Vagina (tissue), 2 donors: ENCODE data around the gene ZC3H4. TPM values are rescaled to one million over a fixed set of nuclear protein-coding genes. Genes with fewer than 3 reads are reported as not detected.
A peak's percentile ranks its signal among the peaks of the same experiment; 100 is the strongest.
"Not testable (repeated sequence)": the region's sequence is repeated elsewhere in the genome, so short reads cannot be mapped to it uniquely, and the experiment has no call there.

Source experiments
- DNase-seq, 2 donors: peaks; one replicate each; pipeline ENCODE4 v3.0.0-alpha.2; 2017; ENCODE audit errors: extremely low spot score in 2 of 2
- H3K27ac ChIP-seq: fragments of 200-600 bp; sonication (generic); one replicate; pipeline ENCODE4 v1.5.1; 2019
- H3K27me3 ChIP-seq: fragments of 200-600 bp; sonication (generic); one replicate; pipeline ENCODE4 v1.5.1; 2019
- H3K36me3 ChIP-seq, 2 donors: fragments of 200-600 bp; sonication (generic); one replicate each; pipeline ENCODE4 v1.5.1; 2017 to 2019
- H3K4me1 ChIP-seq: fragments of 200-600 bp; sonication (generic); one replicate; pipeline ENCODE4 v1.5.1; 2019
- H3K4me3 ChIP-seq, 2 donors: fragments of 200-600 bp; sonication (generic); 1 replicate in 1 of 2; 2 replicates in 1 of 2; pipeline ENCODE4 v1.5.1; 2016 to 2019
- H3K9me3 ChIP-seq: fragments of 200-600 bp; sonication (generic); one replicate; pipeline ENCODE4 v1.5.1; 2019
- CTCF ChIP-seq, 3 experiments: fragments of 450-650 bp in 2 of 3; fragments of 200-600 bp in 1 of 3; sonication (generic) in 1 of 3; IDR thresholded peaks; one replicate each; pipeline ENCODE4 v1.5.1; 2017 to 2019; ENCODE audit warnings: antibody characterized with exemption in 3 of 3, mild to moderate bottlenecking in 2 of 3, moderate library complexity in 2 of 3
- POLR2A ChIP-seq, 2 donors: fragments of 450-650 bp; IDR thresholded peaks; one replicate each; pipeline ENCODE4 v1.6.1; 2017; ENCODE audit warnings: antibody characterized with exemption in 2 of 2, mild to moderate bottlenecking in 2 of 2, moderate library complexity in 2 of 2
- POLR2AphosphoS5 ChIP-seq, 2 donors: sonication (generic); formaldehyde crosslinking; IDR thresholded peaks; one replicate each; pipeline ENCODE4 v1.9.0; 2017; ENCODE audit warnings: antibody characterized with exemption in 2 of 2, mild to moderate bottlenecking in 2 of 2, low read depth in 1 of 2; ENCODE audit not compliant: insufficient read depth in 1 of 2
- intact Hi-C: fragments of 100-400 bp; cut with DNase I; formaldehyde crosslinking; loops from one replicate; pipeline ENCODE4 v1.15.1; 2023
- total RNA-seq: library from RNA; depleted of rRNA; stranded (reverse); fragments of >200 nt; gene quantifications from one replicate; pipeline ENCODE4 v1.2.3, GENCODE V29; 2016

Gene ZC3H4
- total RNA-seq, 1 donor from 2014 or later, result 21.9 TPM

DNA sequence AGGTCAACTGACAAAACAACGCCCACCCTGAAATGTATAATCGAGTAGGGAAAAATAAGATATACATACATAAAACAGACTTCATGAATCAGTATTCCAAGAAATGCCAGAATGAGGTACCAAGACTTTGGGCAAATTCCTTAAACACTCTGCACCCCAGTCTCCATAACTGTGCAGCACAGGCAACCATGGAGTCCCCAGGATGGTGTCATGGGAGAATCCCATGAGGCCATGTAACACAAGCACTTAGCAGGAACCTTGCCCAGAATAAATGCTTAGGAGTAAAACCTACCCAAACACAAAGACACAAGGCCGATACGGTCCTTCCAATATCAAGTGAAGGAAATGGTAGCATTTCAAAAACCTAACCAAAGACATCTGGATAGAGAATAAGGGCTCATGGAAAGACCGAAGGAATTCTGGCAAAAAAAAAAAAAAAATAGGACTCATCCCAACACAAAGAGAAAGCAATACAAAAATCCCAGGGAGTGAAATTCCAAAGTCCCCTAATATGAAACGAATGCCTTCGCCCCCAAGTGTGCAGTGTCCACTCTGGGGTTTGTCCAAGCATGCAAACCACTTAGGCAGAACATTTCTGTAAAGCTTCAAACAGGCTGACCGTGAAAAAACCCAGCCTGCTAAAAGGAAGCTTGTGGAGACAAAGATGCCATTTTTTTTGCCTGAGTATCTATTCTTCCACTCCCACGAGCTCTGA, 11.1 kb downstream of the ZC3H4 start:
- TF ChIP-seq POLR2A (IDR thresholded peaks at IDR 0.05) (no peak), CTCF (IDR thresholded peaks at IDR 0.05) (no peak), POLR2AphosphoS5 (IDR thresholded peaks at IDR 0.05; ENCODE audit: insufficient read depth in 1 of 2, low read depth in 1 of 2) (no peak)

DNA sequence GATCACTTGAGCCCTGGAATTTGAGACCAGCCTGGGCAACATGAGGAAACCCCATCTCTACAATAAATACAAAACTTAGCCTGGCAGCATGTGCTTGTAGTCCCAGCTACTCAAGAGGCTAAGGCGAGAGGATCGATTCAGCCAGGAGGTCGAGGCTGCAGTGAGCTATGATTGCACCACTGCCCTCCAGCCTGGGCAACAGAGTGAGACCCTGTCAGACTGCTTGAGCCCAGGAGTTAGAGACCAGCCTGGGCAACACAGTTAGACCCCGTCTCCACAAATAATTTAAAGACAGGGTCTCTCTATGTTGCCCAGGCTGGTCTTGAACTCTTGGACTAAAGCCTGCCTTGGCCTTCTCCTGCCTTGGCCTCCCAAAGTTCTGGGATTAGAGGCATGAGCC, 12.5 kb downstream of the ZC3H4 start:
- intact Hi-C loops, H3K27ac ChIP-seq, H3K27me3 ChIP-seq, H3K4me3 ChIP-seq, H3K9me3 ChIP-seq, DNase-seq, H3K36me3 ChIP-seq: not testable (repeated sequence)
- H3K4me1 ChIP-seq, result peaks cover 52% of the 10 kb centered on the region

More for the DNA sequence above, 11.1 kb downstream of the ZC3H4 start:
- H3K4me1 ChIP-seq, result peaks cover 52% of the 10 kb centered on the region
- no peaks in the 10 kb centered on the region for H3K36me3 ChIP-seq
- intact Hi-C loops, result no loop called here
- H3K27me3 ChIP-seq, result no peaks in the 10 kb centered on the region
- H3K9me3 ChIP-seq, result no peaks in the 10 kb centered on the region
- peak overlapping the region; percentile 25 for H3K27ac ChIP-seq
- DNase-seq, result no peak
- no peak overlapping the region for H3K4me3 ChIP-seq

DNA sequence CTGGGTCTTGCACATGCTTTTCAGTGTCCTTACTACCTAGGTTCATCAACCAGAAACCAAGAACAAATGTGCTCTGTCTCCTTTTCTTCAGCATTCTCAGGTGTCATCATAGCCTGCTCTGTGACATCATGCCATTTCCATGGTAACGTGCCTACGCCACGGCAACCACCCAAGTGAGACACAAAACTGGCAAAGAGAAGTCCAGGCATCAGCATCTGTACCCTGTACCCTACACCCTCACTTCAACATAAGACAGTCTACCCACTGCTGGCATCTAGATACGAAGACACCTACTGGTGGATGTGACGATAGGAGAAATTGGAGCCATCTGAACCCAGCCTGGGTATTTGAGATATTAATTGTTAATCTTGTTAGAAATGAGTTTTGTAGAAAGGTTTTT, 13.3 kb downstream of the ZC3H4 start:
- Histone ChIP-seq H3K9me3 (no peaks in the 10 kb centered on the region), H3K27ac (no peak overlapping the region), H3K27me3 (no peaks in the 10 kb centered on the region), H3K36me3 (no peaks in the 10 kb centered on the region), H3K4me3 (no peak overlapping the region), H3K4me1 (peaks cover 57% of the 10 kb centered on the region)
- no peak for TF ChIP-seq CTCF (IDR thresholded peaks at IDR 0.05)
- TF ChIP-seq POLR2A (IDR thresholded peaks at IDR 0.05), result no peak
- TF ChIP-seq POLR2AphosphoS5 (IDR thresholded peaks at IDR 0.05; ENCODE audit: insufficient read depth in 1 of 2, low read depth in 1 of 2), result no peak
- no peak for DNase-seq
- intact Hi-C loops, result no loop called here

GRCh38 chr19:47099576-47100050, 14.0 kb downstream of the ZC3H4 start:
- Histone ChIP-seq H3K27me3 (no peaks in the 10 kb centered on the region), H3K4me3 (no peak overlapping the region), H3K36me3 (no peaks in the 10 kb centered on the region), H3K9me3 (no peaks in the 10 kb centered on the region), H3K27ac (no peak overlapping the region), H3K4me1 (peaks cover 58% of the 10 kb centered on the region)
- no peak for DNase-seq
- intact Hi-C loops, result no loop called here
- TF ChIP-seq POLR2AphosphoS5 (IDR thresholded peaks at IDR 0.05; ENCODE audit: insufficient read depth in 1 of 2, low read depth in 1 of 2) (no peak), CTCF (IDR thresholded peaks at IDR 0.05) (no peak), POLR2A (IDR thresholded peaks at IDR 0.05) (no peak)

GRCh38 chr19:47098608-47099007, 15.0 kb downstream of the ZC3H4 start:
- Histone ChIP-seq H3K4me3 (no peak overlapping the region), H3K36me3 (peaks cover 0 to 9% of the 10 kb centered on the region in 2 donors), H3K27ac (no peak overlapping the region), H3K4me1 (peaks cover 68% of the 10 kb centered on the region), H3K9me3 (no peaks in the 10 kb centered on the region), H3K27me3 (no peaks in the 10 kb centered on the region)
- DNase-seq, result no peak
- intact Hi-C loops, result no loop called here
- no peak for TF ChIP-seq POLR2A (IDR thresholded peaks at IDR 0.05)
- no peak for TF ChIP-seq POLR2AphosphoS5 (IDR thresholded peaks at IDR 0.05; ENCODE audit: insufficient read depth in 1 of 2, low read depth in 1 of 2)
- TF ChIP-seq CTCF (IDR thresholded peaks at IDR 0.05), result no peak
